AG10803 (cell line): Measurements from ENCODE around the gene CUL7.
A peak's percentile ranks its signal among the peaks of the same experiment; 100 is the strongest.

ENCODE experiments used
- DNase-seq: peaks from one replicate; pipeline ENCODE4 v3.0.0; 2010; ENCODE audit warnings: low read depth
- H3K4me3 ChIP-seq: 2 replicates; pipeline ENCODE4 v1.5.1; 2011; ENCODE audit warnings: mild to moderate bottlenecking, low read length, control low read depth
- TF ChIP-seq, protein P1 (sequence below): conservative IDR thresholded peaks from 2 replicates; pipeline ENCODE4 v1.5.1; 2011; ENCODE audit warnings: mild to moderate bottlenecking, low read length, control low read depth, inconsistent platforms

The CUL7 gene

DNA sequence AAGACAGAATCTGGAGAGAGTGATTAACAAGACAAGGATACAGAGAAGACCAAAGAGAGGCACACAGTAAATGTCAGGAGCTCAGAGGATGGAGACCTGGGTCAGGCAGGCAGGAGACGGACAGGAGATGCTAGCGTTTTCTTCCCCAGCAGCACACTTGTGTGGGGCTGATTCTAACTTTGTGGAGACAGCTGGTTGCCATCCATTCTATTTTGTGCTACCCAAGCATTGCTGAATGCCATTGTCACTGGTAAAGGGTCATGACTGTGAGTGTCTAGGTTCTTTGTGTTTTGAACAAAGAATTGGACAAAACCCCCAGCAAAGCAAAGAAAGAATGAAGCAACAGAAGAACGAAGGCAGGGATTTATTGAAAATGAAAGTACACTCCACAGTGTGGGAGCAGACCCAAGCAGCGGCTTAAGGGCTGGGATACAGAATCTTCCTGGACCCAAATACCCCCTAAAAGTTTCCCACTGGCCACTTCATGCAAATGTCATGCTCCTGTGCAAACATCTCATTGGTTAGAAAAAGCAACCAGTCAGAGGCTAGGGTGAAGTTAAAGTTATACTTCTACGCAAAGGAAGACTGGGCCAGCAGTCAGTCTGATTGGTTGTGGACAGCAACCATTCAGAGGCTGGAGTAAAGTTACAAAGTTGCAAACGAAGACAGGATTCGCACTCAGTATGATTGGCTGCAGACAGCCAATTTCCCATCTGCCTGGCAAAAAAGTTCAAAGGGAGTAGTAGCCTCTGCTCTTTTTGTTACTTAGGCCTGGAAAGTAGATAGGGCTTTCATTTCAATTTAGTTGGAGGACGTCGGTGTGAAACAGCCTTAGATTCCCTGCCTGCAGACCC is 40.0 kb upstream of the CUL7 start:
- DNase-seq: peak; percentile 91

DNA sequence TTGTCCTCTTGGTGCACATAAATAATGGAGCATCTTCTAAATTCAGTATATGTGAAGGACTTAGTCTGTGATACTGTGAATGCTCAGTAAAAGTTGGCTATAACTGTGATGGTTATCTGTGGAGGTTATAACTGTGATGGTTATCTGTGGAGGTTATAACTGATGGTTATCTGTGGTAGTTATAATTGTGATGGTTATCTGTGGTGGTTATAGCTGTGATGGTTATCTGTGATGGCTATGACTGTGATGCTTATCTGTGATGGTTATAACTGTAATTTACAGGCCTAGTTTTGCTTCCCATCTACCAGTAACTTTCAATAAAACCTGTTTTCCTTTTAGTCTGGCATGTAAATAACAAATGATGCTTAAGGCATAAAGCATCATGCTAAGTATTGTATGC is 39.0 kb upstream of the CUL7 start:
- no peak for DNase-seq
- no peak overlapping the region for H3K4me3 ChIP-seq
- TF ChIP-seq, protein P1, sequence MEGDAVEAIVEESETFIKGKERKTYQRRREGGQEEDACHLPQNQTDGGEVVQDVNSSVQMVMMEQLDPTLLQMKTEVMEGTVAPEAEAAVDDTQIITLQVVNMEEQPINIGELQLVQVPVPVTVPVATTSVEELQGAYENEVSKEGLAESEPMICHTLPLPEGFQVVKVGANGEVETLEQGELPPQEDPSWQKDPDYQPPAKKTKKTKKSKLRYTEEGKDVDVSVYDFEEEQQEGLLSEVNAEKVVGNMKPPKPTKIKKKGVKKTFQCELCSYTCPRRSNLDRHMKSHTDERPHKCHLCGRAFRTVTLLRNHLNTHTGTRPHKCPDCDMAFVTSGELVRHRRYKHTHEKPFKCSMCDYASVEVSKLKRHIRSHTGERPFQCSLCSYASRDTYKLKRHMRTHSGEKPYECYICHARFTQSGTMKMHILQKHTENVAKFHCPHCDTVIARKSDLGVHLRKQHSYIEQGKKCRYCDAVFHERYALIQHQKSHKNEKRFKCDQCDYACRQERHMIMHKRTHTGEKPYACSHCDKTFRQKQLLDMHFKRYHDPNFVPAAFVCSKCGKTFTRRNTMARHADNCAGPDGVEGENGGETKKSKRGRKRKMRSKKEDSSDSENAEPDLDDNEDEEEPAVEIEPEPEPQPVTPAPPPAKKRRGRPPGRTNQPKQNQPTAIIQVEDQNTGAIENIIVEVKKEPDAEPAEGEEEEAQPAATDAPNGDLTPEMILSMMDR: no peak

More for the DNA sequence above, 40.0 kb upstream of the CUL7 start:
- TF ChIP-seq, protein P1: no peak
- peak overlapping the region; percentile 52 for H3K4me3 ChIP-seq

DNA sequence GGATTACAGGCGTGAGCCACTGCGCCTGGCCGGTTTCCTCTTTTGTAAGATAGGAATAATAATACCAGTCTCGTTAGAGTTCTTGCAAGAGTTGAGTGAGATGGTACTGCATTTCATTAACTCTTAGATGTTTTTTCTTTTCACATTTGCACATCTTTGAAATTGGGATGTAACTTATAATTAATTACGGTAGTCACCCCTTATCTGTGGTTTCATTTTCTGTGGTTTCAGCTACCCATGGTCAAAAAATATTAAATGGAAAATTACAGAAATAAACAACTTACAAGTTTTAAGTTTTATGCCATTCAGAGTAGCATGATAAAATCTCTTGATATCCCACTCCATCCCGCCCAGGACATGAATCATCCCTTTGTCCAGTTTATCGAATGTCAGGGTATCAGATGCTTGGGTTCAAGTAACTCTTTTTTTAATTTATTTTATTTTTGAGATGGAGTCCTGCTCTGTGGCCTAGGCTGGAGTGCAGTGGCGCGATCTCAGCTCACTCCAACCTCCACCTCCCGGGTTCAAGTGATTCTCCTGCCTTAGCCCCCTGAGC is 37.9 kb upstream of the CUL7 start:
- no peak for DNase-seq
- no peak overlapping the region for H3K4me3 ChIP-seq
- TF ChIP-seq, protein P1: no peak

DNA sequence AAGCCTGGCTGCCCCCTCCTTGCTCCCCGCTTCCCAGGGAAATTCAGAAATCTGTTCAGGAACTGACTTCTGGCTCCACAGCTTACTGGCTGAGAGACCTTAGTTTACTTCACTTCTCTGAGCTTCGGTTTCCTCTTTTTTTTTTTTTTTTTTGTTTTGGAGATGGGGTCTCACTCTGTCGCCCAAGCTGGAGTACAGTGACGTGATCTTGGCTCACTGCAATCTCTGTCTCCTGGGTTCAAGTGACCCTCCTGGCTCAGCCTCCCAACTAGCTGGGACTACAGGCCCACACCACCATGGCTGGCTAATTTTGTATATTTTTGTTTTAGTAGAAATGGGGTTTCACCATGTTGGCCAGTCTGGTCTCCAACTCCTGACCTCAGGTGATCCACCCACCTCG is 37.4 kb upstream of the CUL7 start:
- no peak for DNase-seq
- TF ChIP-seq, protein P1: no peak
- no peak overlapping the region for H3K4me3 ChIP-seq

DNA sequence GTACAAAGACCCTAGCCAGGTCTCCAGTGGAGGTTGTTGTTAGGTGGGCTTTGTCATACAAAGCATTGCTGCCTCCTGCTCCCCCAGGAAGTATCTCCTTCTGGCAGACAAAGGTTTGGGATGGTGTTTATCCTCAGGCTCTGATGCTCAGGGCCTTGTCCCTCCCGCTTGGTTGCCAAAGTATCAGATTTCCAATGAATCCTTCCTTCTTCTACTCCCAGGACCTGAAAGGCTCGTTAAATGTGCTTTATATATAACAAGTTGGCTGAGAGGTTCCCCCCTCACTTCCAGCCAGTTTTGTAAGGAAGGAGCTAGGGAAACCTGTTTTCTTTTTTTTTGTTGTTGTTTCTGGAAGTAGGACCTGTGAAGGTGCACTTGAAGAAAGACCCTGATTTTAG is 36.9 kb upstream of the CUL7 start:
- TF ChIP-seq, protein P1: no peak
- H3K4me3 ChIP-seq: no peak overlapping the region
- no peak for DNase-seq

DNA sequence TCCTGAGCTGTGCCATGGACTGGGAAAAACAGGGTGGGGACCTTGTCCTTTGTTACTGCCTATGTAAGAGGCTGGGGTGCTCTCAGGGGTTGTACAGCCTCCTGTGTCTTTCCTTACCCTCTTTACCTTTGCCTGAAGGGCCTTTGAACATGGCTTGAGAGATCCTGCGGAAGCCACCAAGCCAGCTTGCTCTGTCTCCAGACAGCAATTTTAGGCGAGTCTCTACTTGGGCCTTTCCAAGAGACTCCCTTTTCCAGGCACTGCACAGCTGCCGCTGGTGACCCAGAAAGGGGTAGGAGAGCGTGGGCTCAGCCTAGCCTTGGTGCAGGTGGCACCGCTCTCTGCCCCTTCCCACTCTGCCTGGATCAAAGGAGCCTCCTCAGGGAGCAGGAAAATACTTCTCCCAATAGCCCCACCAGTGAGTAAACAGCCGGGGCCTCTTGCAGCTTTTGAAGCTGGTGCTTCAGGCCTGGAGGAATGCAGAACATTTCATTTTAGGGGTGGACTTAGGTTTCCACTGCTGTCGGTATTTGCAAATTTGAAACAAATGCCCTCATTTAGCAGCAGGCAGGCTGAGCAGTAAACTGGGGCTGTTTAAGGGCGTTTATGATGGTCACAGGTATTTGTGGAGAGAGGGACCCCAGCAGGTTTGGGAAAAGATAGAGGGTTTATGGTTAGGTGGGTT is 36.4 kb upstream of the CUL7 start:
- TF ChIP-seq, protein P1: no peak
- peak overlapping the region; percentile 9; the same call in 1 of the 2 replicates for H3K4me3 ChIP-seq
- peak; percentile 73 for DNase-seq
